Activated B cell treated with CpG ODN at 0.5 μM for 24 hours (primary cell): ENCODE measurements around the gene VSTM4. TPM values are rescaled to one million over a fixed set of nuclear protein-coding genes. Genes with fewer than 3 reads are reported as not detected.

Source experiments
- ATAC-seq: fragments of 200-7000 bp; cut with Tn5 transposase; one replicate; pipeline ENCODE4 v1.10.0; 2021; ENCODE audit warnings: low read depth, mild to moderate bottlenecking, moderate library complexity
- CTCF ChIA-PET: fragments of 350-600 bp; sonication (Branson Sonifier 250); formaldehyde crosslinking; loops from one replicate; lab custom pipeline; 2021; ENCODE audit warnings: antibody characterized with exemption; lab: Charles Lee
- POLR2A ChIA-PET: fragments of 350-600 bp; sonication (Branson Sonifier 250); formaldehyde crosslinking; loops from one replicate; lab custom pipeline; 2021; ENCODE audit warnings: antibody characterized with exemption; lab: Charles Lee
- DNase-seq: peaks from one replicate; pipeline ENCODE4 v3.0.0; 2022
- H3K27ac Mint-ChIP-seq: one replicate; pipeline ENCODE4 v1.8.0; 2020; ENCODE audit warnings: mixed read lengths
- H3K27me3 Mint-ChIP-seq: one replicate; pipeline ENCODE4 v1.8.0; 2021; ENCODE audit warnings: mixed read lengths
- H3K36me3 Mint-ChIP-seq: one replicate; pipeline ENCODE4 v1.8.0; 2021; ENCODE audit warnings: low read depth, mixed read lengths
- H3K4me1 Mint-ChIP-seq: one replicate; pipeline ENCODE4 v1.8.0; 2021; ENCODE audit warnings: mixed read lengths
- H3K4me3 Mint-ChIP-seq: one replicate; pipeline ENCODE4 v1.8.0; 2020; ENCODE audit warnings: mild to moderate bottlenecking, mixed read lengths
- H3K9me3 Mint-ChIP-seq: one replicate; pipeline ENCODE4 v1.8.0; 2020; ENCODE audit warnings: mixed read lengths
- CTCF ChIP-seq: fragments of 200-600 bp; IDR thresholded peaks from one replicate; pipeline ENCODE4 v1.8.0; 2022; ENCODE audit warnings: antibody characterized with exemption, mild to moderate bottlenecking
- intact Hi-C: fragments of 100-400 bp; cut with micrococcal nuclease; formaldehyde crosslinking; loops from one replicate; pipeline ENCODE4 v1.15.1; 2024
- total RNA-seq: library from RNA; stranded (reverse); gene quantifications from 2 replicates; pipeline ENCODE4 v1.2.3, GENCODE V29; 2022

VSTM4 gene
- total RNA-seq, 1 donor from 2014 or later: not detected

GRCh38 chr10:49118430-49119074 is 3.2 kb upstream of the VSTM4 start:
- H3K27me3 Mint-ChIP-seq: peaks cover 20% of the 10 kb centered on the region
- H3K9me3 Mint-ChIP-seq: peaks cover 3% of the 10 kb centered on the region
- ChIA-PET POLR2A (no interaction called here), CTCF (no interaction called here)
- DNase-seq (no peak), ATAC-seq (no peak)
- H3K36me3 Mint-ChIP-seq: no peaks in the 10 kb centered on the region
- no peak for TF ChIP-seq CTCF
- no peak overlapping the region for H3K27ac Mint-ChIP-seq
- no peak overlapping the region for H3K4me3 Mint-ChIP-seq
- intact Hi-C loops: no loop called here
- peaks cover 4% of the 10 kb centered on the region for H3K4me1 Mint-ChIP-seq

DNA sequence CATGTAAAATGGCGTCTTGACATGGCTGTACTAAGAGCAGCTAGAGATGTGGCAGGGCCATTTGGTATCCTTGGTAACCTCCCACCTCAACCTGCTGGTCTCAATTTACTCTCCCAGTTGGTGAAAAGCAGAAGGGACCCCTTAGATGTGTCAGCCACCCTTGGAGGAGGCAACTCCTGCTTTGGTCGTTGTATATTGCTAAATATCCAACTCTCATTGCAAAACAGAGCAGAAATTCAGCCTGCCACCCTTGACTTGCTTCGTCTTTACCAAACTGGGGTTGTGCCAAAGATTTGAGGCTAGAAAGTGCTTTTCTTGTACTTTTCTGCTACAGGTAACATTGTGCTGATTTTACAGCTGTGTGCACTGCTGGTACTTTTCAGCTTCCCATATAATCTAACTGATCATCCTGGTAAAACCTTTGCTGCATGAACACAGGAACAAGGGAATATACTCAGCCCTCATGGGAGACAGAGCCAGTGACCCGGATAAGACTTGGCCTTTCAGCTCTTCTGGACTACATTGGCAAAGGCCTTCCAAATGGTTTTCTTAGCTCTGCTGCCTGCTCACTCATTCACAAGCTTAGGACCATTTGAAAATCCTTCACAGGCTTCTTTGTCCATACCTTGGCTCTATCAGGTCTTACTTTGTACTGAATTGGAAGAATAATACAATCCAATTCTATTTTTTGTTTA is 2.2 kb upstream of the VSTM4 start:
- intact Hi-C loops: no loop called here
- Mint-ChIP-seq H3K27ac (no peak overlapping the region), H3K4me3 (no peak overlapping the region), H3K4me1 (peaks cover 4% of the 10 kb centered on the region), H3K27me3 (peaks cover 20% of the 10 kb centered on the region), H3K9me3 (peaks cover 3% of the 10 kb centered on the region), H3K36me3 (no peaks in the 10 kb centered on the region)
- POLR2A ChIA-PET: no interaction called here
- DNase-seq (no peak), ATAC-seq (no peak)
- TF ChIP-seq CTCF: no peak
- CTCF ChIA-PET: no interaction called here

DNA sequence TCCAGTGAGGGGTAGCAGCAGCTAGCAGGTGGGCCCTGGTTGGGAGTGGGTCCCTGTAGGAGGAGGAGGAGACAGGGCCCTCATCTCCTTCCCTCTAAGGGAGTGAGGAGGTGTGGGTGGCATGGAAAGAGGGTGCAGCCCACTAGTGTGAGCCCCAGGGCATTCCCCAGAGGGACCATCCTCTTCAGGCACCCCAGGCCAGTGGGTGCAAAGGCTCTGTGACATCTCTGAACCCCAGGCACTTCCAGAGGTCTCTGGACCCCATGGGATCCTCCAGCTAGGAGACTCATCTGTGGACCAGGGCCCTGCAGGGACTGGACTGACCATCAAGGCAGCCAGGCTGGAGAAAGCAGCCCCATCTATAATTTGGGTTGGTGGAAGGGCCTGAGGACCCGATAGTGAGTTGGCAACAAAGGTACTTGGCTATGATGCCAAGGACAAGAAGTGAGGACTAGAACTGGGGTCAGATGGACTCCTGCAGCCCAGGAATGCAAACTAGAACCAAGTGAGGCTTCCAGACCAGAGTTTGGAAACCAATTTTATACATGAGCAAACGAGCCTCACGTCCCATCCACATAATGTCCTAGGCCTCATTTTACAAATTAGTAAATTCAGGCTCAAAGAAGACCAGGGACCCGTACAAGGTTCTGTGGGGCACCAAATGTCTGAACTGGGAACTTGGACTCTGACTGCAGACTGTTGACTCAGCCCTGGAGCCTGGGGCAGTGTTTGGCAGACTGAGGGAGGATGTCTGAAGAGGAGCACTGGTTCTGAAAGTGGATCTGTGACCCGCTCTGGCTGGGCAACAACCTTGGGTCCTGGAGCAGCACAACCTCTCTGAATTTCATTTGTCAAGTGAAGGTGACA is 1.4 kb upstream of the VSTM4 start:
- TF ChIP-seq CTCF: no peak
- Mint-ChIP-seq H3K4me1 (peaks cover 4% of the 10 kb centered on the region), H3K4me3 (no peak overlapping the region), H3K36me3 (no peaks in the 10 kb centered on the region), H3K9me3 (peaks cover 1% of the 10 kb centered on the region), H3K27me3 (peaks cover 20% of the 10 kb centered on the region), H3K27ac (no peak overlapping the region)
- ChIA-PET CTCF (no interaction called here), POLR2A (no interaction called here)
- ATAC-seq (no peak), DNase-seq (no peak)
- intact Hi-C loops: no loop called here

DNA sequence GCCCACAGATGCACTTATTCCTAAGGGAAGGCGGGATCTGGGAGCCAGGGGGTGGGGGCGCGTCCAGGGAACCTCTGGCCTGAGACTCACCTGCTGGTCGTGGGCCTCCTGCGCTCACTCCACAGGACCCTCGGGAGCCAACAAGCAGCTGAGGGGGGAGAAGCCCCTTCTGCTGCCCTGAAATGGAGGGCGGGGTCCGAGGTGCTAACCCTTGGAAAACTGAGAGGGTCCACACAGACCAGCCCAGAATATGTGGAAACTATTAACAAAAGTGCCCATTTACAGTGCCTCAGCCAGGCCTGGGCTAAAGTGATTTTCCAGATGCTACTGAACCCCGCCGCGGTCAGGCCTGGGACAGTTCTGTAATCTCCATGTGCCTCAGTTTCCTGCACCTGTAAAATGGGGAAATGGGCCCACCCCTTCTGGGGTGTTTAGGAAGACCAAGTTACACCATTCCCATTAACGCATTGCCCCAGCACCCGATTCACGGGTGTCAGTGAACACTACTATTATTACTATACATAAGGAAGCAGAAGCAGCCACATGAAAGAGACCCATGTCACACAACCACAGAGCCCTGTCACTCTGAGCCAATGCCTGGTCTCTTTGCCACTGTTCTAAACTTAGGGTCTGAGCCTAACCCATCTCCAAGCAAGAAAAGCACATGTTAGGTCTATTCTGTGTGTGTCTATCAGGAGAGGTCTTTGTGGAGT is 630 bp upstream of the VSTM4 start:
- H3K36me3 Mint-ChIP-seq: no peaks in the 10 kb centered on the region
- TF ChIP-seq CTCF: no peak
- ChIA-PET POLR2A (no interaction called here), CTCF (no interaction called here)
- no peak for DNase-seq
- peaks cover 22% of the 10 kb centered on the region for H3K27me3 Mint-ChIP-seq
- H3K4me3 Mint-ChIP-seq: no peak overlapping the region
- peaks cover 4% of the 10 kb centered on the region for H3K4me1 Mint-ChIP-seq
- no peak for ATAC-seq
- no peak overlapping the region for H3K27ac Mint-ChIP-seq
- intact Hi-C loops: no loop called here
- H3K9me3 Mint-ChIP-seq: no peaks in the 10 kb centered on the region
